NCI-H2196 treated with DMSO at 0.1 percent for 48 hours (cell line): Measurements from ENCODE around the gene ANKRD13C.
"Not testable (repeated sequence)": the region's sequence is repeated elsewhere in the genome, so short reads cannot be mapped to it uniquely, and the experiment has no call there.

Experiments used
- DNase-seq: peaks from one replicate; lab custom pipeline; 2025; ENCODE audit not compliant: unreplicated experiment; lab: John Stamatoyannopoulos, UW

The ANKRD13C gene

DNA sequence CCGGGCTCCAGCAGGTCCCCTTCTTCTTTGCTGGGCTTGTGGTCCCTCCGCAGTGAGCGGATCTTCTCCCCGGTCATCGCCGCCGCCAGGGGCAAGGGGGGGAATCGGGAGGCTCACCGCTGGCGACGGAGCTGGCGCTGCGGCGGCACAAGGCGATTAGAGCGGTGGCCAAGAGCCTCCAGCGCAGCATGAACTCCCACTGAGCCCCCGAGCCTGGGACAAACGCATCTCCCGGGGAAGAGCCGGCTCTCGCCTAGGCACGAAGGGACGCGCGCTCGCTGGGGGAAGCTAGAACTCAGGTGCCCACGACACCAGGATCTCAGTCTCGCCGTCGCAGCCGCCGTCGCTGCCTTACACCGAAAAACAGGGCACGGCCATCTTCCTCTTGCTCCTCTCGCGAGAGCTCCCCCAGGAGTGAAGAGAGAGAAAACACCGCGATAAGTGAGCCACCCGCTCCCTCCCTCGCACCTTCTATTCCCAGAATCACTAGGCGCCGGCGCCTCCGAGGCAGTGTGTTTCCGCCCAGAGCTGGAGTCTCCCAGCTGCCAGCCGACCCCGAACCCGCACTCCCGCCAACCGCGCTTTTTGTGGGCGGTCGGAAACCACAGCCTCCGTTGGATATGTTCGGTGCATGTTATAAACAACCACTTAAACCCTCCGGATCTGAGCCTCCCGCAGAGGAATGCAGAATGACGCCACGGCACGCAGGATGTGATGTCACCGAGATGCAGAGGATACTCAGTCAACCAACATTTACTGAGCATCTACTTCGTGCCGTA, at the start of gene ANKRD13C:
Gene ANKRD13C, minus strand, starts transcription at position 391 of the 779 bp plus-strand sequence. Its CDS starts 314 bp downstream, at position 77.
- peak; percentile 92 for DNase-seq

DNA sequence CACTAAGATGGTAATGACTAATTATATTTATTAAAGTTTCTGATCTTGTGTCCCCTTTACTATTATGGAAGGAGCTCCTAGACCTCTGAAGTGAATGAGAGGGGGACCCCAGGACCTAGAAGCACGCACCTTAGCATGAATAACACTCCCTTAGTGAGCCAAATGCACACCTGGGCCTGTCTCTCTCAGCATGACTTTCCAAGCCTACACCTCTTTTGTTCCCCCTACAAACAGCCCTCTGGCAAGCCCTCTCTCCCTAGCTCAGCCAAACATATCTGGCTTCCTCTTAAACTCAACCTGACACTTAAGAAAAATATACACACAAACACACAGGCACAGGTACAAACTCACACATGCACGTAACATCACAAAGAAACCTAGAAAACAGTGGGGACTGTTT, 49.2 kb upstream of the ANKRD13C start:
- no peak for DNase-seq

DNA sequence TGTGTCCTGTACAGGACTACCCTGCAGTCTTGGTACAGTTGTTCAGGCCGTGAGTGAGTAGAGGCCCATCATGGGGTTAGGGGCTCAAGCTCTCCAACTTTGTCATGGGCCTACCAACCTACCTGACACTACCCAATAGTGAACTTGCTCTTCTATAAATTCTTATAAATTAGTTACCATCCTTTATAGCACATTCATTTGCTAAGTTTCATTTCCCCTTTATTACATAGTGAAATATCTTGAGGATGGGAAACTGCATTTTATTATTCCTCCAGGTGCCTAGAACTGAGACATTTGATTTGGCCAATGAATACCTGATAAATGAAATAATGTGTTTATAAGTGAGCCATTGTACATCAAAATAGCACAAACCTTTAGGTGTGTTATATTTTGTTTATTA, 47.5 kb upstream of the ANKRD13C start:
- no peak for DNase-seq

DNA sequence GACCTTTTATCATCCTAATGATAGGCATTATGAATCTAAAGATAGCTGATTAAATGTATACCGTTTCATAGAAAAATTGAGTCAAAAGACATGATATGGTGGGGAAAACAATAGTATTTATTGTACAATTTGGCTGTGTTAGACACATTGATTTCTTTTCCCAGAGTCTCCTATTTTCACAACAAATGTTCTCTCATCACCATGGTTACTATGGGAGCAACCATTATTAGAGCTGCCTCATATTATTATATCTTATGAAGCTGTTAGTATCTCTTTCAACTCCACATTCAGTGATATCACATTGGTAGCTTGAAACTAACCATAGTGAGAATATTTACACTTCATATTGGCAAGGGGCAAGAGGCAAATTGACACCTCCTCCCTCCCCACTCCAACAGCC, 45.8 kb upstream of the ANKRD13C start:
- no peak for DNase-seq

DNA sequence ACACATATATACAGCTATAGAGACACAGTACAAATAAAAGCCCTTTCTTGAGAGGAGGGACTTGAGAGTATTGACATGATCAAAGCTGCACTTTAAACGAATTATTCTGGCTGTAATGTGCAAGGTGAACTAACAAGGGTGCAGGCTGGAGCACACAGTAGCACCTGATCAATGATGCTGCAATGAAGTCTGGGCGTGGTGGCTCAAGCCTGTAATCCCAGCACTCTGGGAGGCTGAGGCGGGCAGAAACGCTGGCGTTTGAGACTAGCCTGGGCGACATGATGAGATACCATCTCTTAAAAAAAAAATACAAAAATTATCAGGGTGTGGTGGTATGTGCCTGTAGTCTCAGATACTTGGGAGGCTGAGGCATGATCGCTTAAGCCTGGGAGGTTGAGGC, 42.5 kb upstream of the ANKRD13C start:
- no peak for DNase-seq

- no peak for DNase-seq
Observed at GRCh38 chr1:70396607-70397006, 42.1 kb upstream of the ANKRD13C start.

- DNase-seq = no peak
Observed at GRCh38 chr1:70392626-70393025, 38.1 kb upstream of the ANKRD13C start.

DNA sequence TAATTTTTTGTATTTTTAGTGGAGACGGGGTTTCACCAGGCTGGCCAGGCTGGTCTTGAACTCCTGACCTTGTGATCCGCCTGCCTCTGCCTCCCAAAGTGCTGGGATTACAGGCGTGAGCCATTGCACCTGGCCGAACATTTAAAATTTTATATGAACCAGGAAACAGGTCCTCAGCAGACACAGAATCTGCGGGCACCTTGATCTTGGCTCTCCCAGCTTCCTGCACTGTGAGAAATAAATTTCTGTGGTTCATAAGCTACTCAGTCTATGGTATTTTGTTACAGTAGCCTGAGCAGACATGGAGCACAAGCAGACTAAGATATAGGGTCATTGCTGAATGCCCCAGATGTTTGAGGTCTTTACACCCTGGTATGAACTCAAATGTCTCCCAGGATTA, 33.0 kb upstream of the ANKRD13C start:
- DNase-seq = no peak

DNA sequence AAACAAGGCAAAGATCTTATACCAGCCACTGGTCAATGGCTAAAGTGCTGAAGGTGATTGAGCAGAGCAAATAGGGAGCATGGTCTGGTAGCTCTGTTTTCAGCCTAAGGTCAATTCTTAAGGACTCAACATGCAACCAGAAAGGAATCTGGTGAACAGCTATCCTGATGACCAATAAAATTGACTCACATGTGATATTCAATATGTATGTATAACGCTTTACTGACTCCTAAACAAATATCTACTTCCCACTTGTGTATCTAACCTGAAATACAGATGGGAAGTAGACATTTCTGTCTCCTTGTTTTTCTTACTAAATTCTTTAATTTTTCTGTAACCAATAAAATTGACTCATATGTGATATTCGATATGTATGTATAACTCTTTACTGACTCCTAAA, 31.6 kb upstream of the ANKRD13C start:
- DNase-seq = no peak

GRCh38 chr1:70385477-70385876, 31.0 kb upstream of the ANKRD13C start:
- no peak for DNase-seq

DNA sequence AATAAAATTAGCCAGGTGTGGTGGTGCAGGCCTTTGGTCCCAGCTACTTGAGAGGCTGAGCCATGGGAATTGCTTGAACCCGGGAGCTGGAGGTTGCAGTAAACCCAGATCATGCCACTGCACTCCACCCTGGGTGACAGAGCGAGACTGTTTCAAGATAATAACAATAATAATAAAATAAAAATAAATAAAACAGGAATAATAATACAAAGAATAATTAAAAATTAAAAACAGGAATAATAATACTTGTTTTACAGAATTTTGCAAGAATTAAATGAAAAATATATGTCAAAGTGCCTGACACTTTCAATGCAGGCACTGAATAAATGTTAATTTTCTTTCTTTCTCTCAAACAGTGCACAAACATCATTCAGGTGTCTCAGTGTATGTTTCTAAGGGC, 30.0 kb upstream of the ANKRD13C start:
- DNase-seq = no peak

DNA sequence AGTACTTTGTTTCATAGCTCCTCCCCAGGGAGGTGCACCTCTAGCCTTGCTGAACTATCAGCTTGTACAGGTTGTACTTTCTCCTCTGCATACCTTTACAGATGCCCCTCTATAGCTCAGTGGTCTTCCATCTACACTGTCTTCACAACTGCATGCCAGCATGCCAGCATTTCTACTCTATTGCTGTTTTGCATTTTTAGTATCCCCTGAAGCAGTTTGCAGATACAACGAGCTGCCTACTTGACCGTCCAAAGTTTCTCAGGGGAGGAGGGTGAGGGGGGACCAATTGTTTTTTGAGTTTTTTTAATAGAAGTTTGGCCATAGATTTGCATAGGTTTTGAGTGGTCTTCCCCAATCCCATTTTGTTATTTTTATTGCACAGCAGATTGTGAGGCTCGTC, 29.0 kb upstream of the ANKRD13C start:
- DNase-seq = no peak

DNA sequence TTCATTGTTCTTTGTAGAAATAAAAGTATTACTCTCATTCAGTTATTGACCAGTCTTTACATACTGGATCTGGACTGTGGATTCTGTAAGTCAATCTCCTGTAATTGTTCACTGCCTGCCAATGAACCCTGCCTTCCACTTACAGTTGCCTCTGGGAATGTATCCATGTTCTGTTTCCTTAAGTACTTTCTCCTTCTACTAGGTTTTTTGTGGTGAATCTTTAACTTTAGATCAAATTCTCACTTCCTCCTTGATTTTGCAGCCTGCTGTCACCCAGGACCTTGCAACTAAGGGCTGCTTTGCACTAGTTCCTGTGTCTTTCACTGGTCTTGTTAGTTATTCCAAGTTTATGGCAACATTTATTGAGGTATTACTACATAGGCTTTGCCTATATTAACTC, 28.2 kb upstream of the ANKRD13C start:
- DNase-seq = no peak

DNA sequence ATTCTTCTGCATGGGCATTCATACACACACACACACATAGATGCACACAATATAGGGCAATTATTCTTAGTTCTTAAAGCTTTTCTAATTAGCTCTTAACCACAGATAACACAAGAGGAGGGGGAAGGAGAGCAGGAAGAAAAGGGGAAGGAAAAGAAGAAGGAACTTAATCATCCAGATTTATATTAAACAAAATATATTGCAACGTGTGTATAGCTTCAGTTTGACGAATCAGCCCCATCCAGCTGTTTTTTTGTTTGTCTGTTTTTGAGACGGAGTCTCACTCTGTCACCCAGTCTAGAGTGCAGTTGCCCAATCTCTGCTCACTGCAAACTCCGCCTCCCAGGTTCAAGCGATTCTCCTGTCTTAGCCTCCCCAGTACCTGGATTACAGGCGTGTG, 21.7 kb upstream of the ANKRD13C start:
- no peak for DNase-seq

DNA sequence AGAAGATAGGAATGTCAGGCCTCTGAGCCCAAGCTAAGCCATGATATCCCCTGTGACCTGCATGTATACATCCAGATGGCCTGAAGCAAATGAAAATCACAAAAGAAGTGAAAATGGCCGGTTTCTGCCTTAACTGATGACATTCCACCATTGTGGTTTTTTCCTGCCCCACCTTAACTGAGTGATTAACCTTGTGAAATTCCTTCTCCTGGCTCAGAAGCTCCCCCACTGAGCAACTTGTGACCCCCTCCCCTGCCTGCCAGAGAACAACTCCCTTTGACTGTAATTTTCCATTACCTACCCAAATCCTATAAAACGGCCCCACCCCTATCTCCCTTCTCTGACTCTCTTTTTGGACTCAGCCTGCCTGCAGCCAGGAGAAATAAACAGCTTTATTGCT, 19.1 kb upstream of the ANKRD13C start:
- DNase-seq = not testable (repeated sequence)

DNA sequence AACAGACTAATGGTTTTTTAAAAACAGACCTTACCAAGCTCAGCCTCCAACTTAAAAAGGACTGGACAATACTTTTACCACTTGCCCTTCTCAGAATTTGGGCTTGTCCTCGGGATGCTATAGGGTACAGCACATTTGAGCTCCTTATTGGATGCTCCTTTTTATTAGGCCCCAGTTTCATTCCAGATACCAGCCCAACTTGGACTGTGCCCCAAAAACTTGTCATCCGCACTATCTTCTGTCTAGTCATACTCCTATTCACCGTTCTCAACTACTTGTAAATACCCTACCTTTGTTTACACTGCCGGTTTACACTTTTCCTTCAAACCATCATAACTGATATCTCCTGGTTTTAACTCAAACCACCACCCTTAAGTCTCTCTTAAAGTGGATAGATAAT, 17.9 kb upstream of the ANKRD13C start:
- DNase-seq = no peak

DNA sequence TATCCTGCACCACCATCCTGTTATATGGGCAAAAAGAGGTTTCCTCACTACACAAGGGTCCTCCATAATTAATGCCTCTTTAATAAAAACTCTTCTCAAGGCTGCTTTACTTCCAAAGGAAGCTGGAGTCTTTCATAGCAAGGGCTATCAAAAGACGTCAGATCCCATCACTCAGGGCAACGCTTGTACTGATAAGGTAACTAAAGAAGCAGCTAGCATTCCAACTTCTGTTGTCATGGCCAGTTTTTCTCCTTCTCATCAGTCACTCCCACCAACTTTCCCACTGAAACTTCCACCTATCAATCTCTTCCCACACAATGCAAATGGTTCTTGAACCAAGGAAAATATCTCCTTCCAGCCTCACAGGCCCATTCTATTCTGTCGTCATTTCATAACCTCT, 17.1 kb upstream of the ANKRD13C start:
- not testable (repeated sequence) for DNase-seq

DNA sequence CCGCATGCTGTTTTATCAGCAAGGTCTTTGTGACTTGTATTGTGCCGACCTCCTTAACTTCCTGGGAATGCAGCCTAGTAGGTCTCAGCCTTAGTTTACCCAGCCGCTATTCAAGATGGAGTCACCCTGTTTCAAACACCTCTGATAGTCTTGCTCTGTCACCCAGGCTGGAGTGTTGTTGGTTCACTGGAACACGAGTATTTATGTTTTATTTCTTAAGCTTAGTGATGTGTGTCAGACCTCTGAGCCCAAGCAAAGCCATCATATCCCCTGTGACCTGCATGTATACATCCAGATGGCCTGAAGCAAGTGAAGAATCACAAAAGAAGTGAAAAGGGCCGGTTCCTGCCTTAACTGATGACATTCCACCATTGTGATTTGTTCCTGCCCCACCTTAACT, 12.9 kb upstream of the ANKRD13C start:
- DNase-seq = not testable (repeated sequence)

GRCh38 chr1:70366997-70367396, 12.5 kb upstream of the ANKRD13C start:
- not testable (repeated sequence) for DNase-seq

- DNase-seq = not testable (repeated sequence)
Observed at GRCh38 chr1:70366425-70366952, 12.0 kb upstream of the ANKRD13C start.

GRCh38 chr1:70364439-70364838, 9.9 kb upstream of the ANKRD13C start:
- DNase-seq = no peak

DNA sequence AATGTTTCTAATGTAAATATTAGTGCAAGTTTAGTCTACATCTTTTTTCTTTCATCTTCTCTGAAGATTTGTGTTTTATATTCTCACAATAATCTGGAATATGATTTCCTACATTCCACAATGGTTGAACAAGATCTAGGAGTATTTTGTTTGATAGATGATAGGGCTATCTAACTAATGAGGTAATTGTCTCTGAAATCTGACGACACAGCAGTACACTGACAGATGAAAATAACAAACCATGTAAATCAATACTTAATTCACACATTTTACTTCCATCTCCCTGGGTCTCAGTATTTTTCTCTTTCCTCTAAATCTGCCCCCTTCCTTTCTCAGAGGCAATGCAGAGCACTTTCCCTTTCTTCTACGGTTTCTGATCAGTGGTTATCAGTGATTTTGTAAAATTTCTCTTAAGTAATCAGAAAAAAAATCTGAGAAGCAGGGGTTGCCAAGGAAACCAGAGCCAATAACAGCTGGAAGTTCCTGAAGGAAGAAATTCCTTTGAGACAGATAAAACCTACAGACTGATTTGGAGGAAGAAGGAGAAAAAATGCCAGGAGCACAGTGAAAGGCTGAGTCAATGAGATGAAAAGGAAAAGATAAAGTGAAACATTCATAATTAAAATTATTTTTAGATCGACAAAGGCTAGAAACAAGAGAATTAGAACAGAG, 7.3 kb upstream of the ANKRD13C start:
- DNase-seq = no peak
